ENCODE results near the gene PPIF.

DNA sequence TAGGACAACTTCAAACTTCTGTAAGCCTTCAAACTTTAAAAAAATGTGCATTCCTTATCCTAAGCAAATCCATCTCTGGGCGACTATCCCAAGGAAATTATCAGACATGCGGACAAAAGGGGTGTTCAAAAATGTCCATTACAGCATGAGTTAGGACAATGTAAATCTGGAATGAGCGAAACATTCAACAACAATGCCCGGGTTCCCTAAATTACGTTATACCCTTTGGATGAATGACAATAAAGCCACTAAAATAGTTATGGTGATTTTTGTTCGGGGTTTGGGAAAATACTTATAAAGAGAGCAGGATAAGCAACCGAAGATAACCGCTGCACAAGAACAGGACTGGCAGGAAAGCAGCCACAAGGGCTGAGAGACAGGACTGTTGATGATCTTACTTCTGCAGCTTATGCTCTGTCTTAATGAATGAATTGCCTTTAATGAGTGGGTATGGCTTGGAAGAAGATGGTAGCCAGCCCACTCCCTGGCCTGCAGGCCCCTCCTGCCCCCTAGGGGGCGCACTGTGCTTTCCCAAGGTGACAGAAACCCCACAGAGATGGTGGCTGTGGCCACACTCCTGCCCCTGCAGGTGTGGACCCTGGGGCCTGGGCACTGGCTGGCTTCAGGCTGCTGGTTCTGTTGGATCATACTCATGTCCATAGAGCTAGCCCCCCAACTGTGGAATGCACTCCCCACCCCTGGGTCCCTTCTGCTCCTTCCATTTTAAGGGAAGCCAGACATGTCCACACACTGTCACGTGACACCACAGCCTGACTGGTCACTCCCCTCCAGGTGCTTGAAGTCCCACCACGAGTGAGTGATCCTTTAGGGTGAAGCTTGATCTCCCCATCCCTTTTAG lies 53.1 kb downstream of the PPIF start:
- TF ChIP-seq GATA2 (IDR thresholded peaks at IDR 0.05; ENCODE audit: low read depth, low read length) (no peak), GATA3 (IDR thresholded peaks at IDR 0.05; ENCODE audit: low read depth, low read length) (no peak)
